NCI-H2227 (cell line): ENCODE results near the gene CHSY1.
A peak's percentile ranks its signal among the peaks of the same experiment; 100 is the strongest.

Experiments used
- DNase-seq: peaks from one replicate; lab custom pipeline; 2025; ENCODE audit not compliant: unreplicated experiment; lab: John Stamatoyannopoulos, UW

CHSY1 gene

GRCh38 chr15:101267320-101268104, 15.7 kb upstream of the CHSY1 start:
- DNase-seq = no peak

GRCh38 chr15:101266787-101267186, 14.9 kb upstream of the CHSY1 start:
- DNase-seq = no peak

- DNase-seq = no peak
Measured at GRCh38 chr15:101266034-101266433, 14.2 kb upstream of the CHSY1 start.

- no peak for DNase-seq
Measured at GRCh38 chr15:101264911-101265641, 13.2 kb upstream of the CHSY1 start.

- no peak for DNase-seq
Measured at GRCh38 chr15:101264011-101264410, 12.2 kb upstream of the CHSY1 start.

GRCh38 chr15:101262551-101262950, 10.7 kb upstream of the CHSY1 start:
- no peak for DNase-seq

- peak; percentile 63 for DNase-seq
Measured at GRCh38 chr15:101258238-101259144, 6.6 kb upstream of the CHSY1 start.

GRCh38 chr15:101256757-101257156, 4.9 kb upstream of the CHSY1 start:
- DNase-seq = no peak

GRCh38 chr15:101255615-101256241, 3.9 kb upstream of the CHSY1 start:
- DNase-seq = peak; percentile 54

- DNase-seq = peak; percentile 8
Measured at GRCh38 chr15:101255051-101255395, 3.2 kb upstream of the CHSY1 start.

GRCh38 chr15:101254157-101255050, 2.6 kb upstream of the CHSY1 start:
- no peak for DNase-seq

- DNase-seq = no peak
Measured at GRCh38 chr15:101252836-101253235, 988 bp upstream of the CHSY1 start.

GRCh38 chr15:101250873-101251829, 697 bp downstream of the CHSY1 start:
- DNase-seq = peak; percentile 78

GRCh38 chr15:101250341-101250831, 1.5 kb downstream of the CHSY1 start:
- DNase-seq = no peak

GRCh38 chr15:101248274-101248673, 3.6 kb downstream of the CHSY1 start:
- no peak for DNase-seq

GRCh38 chr15:101246824-101247745, 4.8 kb downstream of the CHSY1 start:
- no peak for DNase-seq

- no peak for DNase-seq
Measured at GRCh38 chr15:101246391-101246790, 5.5 kb downstream of the CHSY1 start.
